SK-N-SH (cell line): Measurements from ENCODE around the gene PCNA. TPM values are rescaled to one million over a fixed set of nuclear protein-coding genes. Genes with fewer than 3 reads are reported as not detected.

Experiments used
- CTCF ChIA-PET: fragments of 300-600, 350-600 bp; formaldehyde crosslinking; extraction: SDS; loops from one replicate; lab custom pipeline; 2021; lab: Yijun Ruan, JAX
- POLR2A ChIA-PET: fragments of 350-600 bp; sonication (Branson Sonifier 250); formaldehyde crosslinking; extraction: SDS; loops from one replicate; lab custom pipeline; 2020; ENCODE audit warnings: antibody characterized with exemption, inconsistent platforms; lab: Yijun Ruan, JAX
- DNase-seq: peaks from one replicate; pipeline ENCODE4 v3.0.0; 2012
- H2AFZ ChIP-seq: fragments of 200-600 bp; sonication (generic); 2 replicates; pipeline ENCODE4 v1.8.1; 2016; ENCODE audit warnings: antibody characterized with exemption, mild to moderate bottlenecking, low read depth
- H3F3A ChIP-seq: fragments of 200-600 bp; sonication (generic); replicated peaks from 2 replicates; pipeline ENCODE3; 2016; ENCODE audit warnings: antibody characterized with exemption, mild to moderate bottlenecking; ENCODE audit not compliant: insufficient read depth
- H3K27ac ChIP-seq, 2 experiments: fragments of 200-500 bp in 1 of 2; fragments of 200-600 bp in 1 of 2; sonication (Bioruptor generic) in 1 of 2; sonication (generic), shearing (Covaris generic) in 1 of 2; 2 replicates each; pipeline versions ENCODE4 v1.5.1 to v1.6.1; 2014 to 2016; ENCODE audit warnings: low read depth in 2 of 2, inconsistent platforms in 1 of 2, low read length in 1 of 2, mild to moderate bottlenecking in 1 of 2, mixed read lengths in 1 of 2
- H3K27me3 ChIP-seq: fragments of 200-600 bp; sonication (generic), shearing (Covaris generic); 2 replicates; pipeline ENCODE4 v1.6.1; 2016; ENCODE audit warnings: mixed run types; ENCODE audit not compliant: insufficient read depth
- H3K36me3 ChIP-seq, 2 experiments: fragments of 200-500 bp in 1 of 2; fragments of 200-600 bp in 1 of 2; sonication (Bioruptor generic) in 1 of 2; sonication (generic) in 1 of 2; replicated peaks in 1 of 2; 2 replicates each; pipeline versions ENCODE3 to v1.5.1; 2014 to 2016; ENCODE audit warnings: low read length in 1 of 2, mild to moderate bottlenecking in 1 of 2; ENCODE audit not compliant: insufficient read depth in 2 of 2, control insufficient read depth in 1 of 2
- H3K4me1 ChIP-seq, 2 experiments: fragments of 200-500 bp in 1 of 2; fragments of 200-600 bp in 1 of 2; sonication (Bioruptor generic) in 1 of 2; sonication (generic), shearing (Covaris generic) in 1 of 2; 2 replicates each; pipeline versions ENCODE4 v1.5.1 to v1.6.1; 2014 to 2016; ENCODE audit warnings: low read depth in 1 of 2, low read length in 1 of 2, mixed run types in 1 of 2; ENCODE audit not compliant: insufficient read depth in 2 of 2, control insufficient read depth in 1 of 2
- H3K4me2 ChIP-seq: fragments of 200-600 bp; sonication (generic), shearing (Covaris generic); 2 replicates; pipeline ENCODE4 v1.6.1; 2017; ENCODE audit warnings: mixed run types
- H3K4me3 ChIP-seq, 2 experiments: fragments of 200-500 bp in 1 of 2; fragments of 200-600 bp in 1 of 2; sonication (Bioruptor generic) in 1 of 2; sonication (generic), shearing (Covaris generic) in 1 of 2; 2 replicates each; pipeline versions ENCODE4 v1.5.1 to v1.8.1; 2014 to 2016; ENCODE audit warnings: low read depth in 2 of 2, inconsistent platforms in 1 of 2, low read length in 1 of 2, mild to moderate bottlenecking in 1 of 2, mixed read lengths in 1 of 2, moderate library complexity in 1 of 2
- H3K79me2 ChIP-seq: fragments of 200-600 bp; sonication (generic); 2 replicates; pipeline ENCODE4 v1.8.1; 2017; ENCODE audit warnings: mild to moderate bottlenecking; ENCODE audit not compliant: insufficient read depth
- H3K9ac ChIP-seq: fragments of 200-600 bp; sonication (generic); 2 replicates; pipeline ENCODE4 v1.6.1; 2017; ENCODE audit warnings: mixed run types
- H3K9me2 ChIP-seq: fragments of 200-600 bp; sonication (generic); 2 replicates; pipeline ENCODE4 v1.6.1; 2017; ENCODE audit warnings: mixed run types
- H3K9me3 ChIP-seq: fragments of 200-600 bp; sonication (generic); 2 replicates; pipeline ENCODE4 v1.6.1; 2017; ENCODE audit warnings: mixed run types, mild to moderate bottlenecking, moderate library complexity
- H4K20me1 ChIP-seq: fragments of 200-600 bp; sonication (generic); 2 replicates; pipeline ENCODE4 v1.6.1; 2017; ENCODE audit warnings: mild to moderate bottlenecking, mixed run types; ENCODE audit not compliant: insufficient read depth
- MEF2A ChIP-seq: IDR thresholded peaks from 2 replicates; pipeline ENCODE4 v1.4.0; 2012; ENCODE audit warnings: low read depth, borderline replicate concordance
- NFIC ChIP-seq: IDR thresholded peaks from 2 replicates; pipeline ENCODE4 v1.4.0; 2012; ENCODE audit warnings: borderline replicate concordance
- POLR2AphosphoS5 ChIP-seq: IDR thresholded peaks from 2 replicates; pipeline ENCODE4 v1.6.1; 2012; ENCODE audit warnings: low read depth, low read length
- RCOR1 ChIP-seq: fragments of 150-350 bp; IDR thresholded peaks from 2 replicates; pipeline ENCODE4 v1.6.1; 2017; ENCODE audit warnings: antibody characterized with exemption, low read length
- RFX5 ChIP-seq: IDR thresholded peaks from 2 replicates; pipeline ENCODE4 v1.6.1; 2012; ENCODE audit warnings: mild to moderate bottlenecking, improper control_type of control experiment, low read length
- WGBS: methylation state at CpG from one replicate; pipeline ENCODE4 v1.1.6; 2017; ENCODE audit warnings: low lambda C conversion rate; 5-methylcytosine and 5-hydroxymethylcytosine counted together
- polyA plus RNA-seq, 3 experiments: library from polyadenylated mRNA; depleted of rRNA; stranded (reverse); fragments of >200 nt; gene quantifications; 2 replicates each; pipeline ENCODE4 v1.2.3, GENCODE V29; 2012
- TF ChIP-seq, protein P1 (sequence below): fragments of 150-350 bp; IDR thresholded peaks from 2 replicates; pipeline ENCODE4 v1.6.1; 2016; ENCODE audit warnings: mild to moderate bottlenecking, low read depth, low read length
- TF ChIP-seq, protein P2 (sequence below): IDR thresholded peaks from 2 replicates; pipeline ENCODE4 v1.6.1; 2012; ENCODE audit warnings: mild to moderate bottlenecking, low read depth, low read length, moderate library complexity

PCNA gene
- polyA plus RNA-seq, 1 of the 3 experiments (the other 2 are of a cell fraction) = 185 TPM

DNA sequence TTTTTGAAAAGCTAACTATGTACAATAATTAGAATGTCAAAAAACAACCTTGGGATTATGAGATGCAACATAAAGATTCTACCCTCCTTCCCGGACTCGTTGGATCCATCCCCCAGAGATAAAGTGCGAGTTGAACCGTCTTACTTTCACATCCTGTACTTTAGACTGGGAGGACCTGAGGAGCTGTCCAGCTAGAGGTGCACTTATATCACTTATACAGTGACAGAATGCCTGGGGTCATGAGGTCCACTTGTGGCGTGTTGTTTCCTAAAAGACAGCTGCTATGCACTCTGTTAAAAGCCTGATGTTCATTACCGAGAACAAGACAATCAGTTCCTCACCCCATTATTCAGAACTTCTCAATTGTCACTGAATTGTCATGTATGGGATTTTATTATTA is 9.1 kb upstream of the PCNA start:
- Histone ChIP-seq H4K20me1 (peaks cover 9% of the 10 kb centered on the region; the same call in 1 of the 2 replicates), H3K4me2 (peak overlapping the region; percentile 74; the same call in 1 of the 2 replicates)

DNA sequence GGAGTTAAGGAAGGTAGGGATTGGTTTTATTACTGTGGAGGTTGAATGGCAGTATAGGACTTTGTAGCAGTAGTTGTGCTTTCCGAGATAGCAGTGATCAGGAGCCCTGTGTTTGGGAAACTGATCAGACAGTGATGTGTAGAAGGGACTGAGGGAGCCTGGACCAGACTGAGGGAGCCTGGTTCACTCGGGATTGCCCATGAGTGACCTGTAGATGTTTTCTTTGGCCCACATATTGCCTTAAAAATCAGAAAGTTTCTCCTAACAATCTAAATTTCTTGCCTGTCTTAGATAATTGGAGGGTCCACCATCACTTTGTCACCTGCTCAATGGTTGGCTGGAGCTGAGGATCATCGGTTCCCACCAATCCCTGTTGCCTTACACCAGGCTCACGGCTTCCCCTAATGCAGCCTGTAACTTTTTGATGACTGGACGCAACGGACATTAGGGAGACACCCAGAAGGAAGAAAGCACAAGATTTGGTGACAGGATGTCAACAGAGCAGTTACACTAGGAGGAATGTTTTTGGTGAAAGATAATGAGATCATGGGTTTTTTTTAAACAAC is 8.2 kb upstream of the PCNA start:
- TF ChIP-seq NFIC (no peak), RFX5 (0 out of 2 replicates have a peak, but pooled peaks have one; percentile 5)
- TF ChIP-seq, all 33 proteins: peak for 1
- DNase-seq = peak; percentile 20
- Histone ChIP-seq H4K20me1 (peaks cover 8% of the 10 kb centered on the region; the same call in 1 of the 2 replicates), H3K9me2 (no peaks in the 10 kb centered on the region), H3K9me3 (no peaks in the 10 kb centered on the region), H2AFZ (no peak overlapping the region), H3K27ac (peak overlapping the region in 1 of 2 experiments; percentile 80; a peak in 2 of 4 replicates), H3K79me2 (peaks cover 59% of the 10 kb centered on the region), H3K4me2 (peak overlapping the region; percentile 74), H3K27me3 (no peaks in the 10 kb centered on the region), H3K4me3 (peak overlapping the region; percentile 78 to 79), H3K9ac (peak overlapping the region; percentile 83), H3K4me1 (peaks cover 4 to 7% of the 10 kb centered on the region in 2 experiments; a peak in 2 of 4 replicates), H3F3A (peaks cover 3% of the 10 kb centered on the region), H3K36me3 (no peaks in the 10 kb centered on the region)
- ChIA-PET CTCF (interaction anchor here (0.5 to 4.8 kb wide), 8 partner anchors 8 to 321 kb away, joined by 3 to 115 read pairs (median 5); partner anchors contain the start of gene PCNA), POLR2A (no interaction called here)
- WGBS = 49% methylated on average over 6 of the region's 6 CpGs

More for the DNA sequence above, 9.1 kb upstream of the PCNA start:
- no peak for DNase-seq
- H3K4me1 ChIP-seq = peaks cover 4 to 7% of the 10 kb centered on the region in 2 experiments; a peak in 2 of 4 replicates
- H2AFZ ChIP-seq = no peak overlapping the region
- TF ChIP-seq NFIC (no peak), POLR2AphosphoS5 (no peak), RCOR1 (no peak), MEF2A (no peak)
- TF ChIP-seq, protein P1, sequence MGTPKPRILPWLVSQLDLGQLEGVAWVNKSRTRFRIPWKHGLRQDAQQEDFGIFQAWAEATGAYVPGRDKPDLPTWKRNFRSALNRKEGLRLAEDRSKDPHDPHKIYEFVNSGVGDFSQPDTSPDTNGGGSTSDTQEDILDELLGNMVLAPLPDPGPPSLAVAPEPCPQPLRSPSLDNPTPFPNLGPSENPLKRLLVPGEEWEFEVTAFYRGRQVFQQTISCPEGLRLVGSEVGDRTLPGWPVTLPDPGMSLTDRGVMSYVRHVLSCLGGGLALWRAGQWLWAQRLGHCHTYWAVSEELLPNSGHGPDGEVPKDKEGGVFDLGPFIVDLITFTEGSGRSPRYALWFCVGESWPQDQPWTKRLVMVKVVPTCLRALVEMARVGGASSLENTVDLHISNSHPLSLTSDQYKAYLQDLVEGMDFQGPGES = no peak
- TF ChIP-seq, protein P2, sequence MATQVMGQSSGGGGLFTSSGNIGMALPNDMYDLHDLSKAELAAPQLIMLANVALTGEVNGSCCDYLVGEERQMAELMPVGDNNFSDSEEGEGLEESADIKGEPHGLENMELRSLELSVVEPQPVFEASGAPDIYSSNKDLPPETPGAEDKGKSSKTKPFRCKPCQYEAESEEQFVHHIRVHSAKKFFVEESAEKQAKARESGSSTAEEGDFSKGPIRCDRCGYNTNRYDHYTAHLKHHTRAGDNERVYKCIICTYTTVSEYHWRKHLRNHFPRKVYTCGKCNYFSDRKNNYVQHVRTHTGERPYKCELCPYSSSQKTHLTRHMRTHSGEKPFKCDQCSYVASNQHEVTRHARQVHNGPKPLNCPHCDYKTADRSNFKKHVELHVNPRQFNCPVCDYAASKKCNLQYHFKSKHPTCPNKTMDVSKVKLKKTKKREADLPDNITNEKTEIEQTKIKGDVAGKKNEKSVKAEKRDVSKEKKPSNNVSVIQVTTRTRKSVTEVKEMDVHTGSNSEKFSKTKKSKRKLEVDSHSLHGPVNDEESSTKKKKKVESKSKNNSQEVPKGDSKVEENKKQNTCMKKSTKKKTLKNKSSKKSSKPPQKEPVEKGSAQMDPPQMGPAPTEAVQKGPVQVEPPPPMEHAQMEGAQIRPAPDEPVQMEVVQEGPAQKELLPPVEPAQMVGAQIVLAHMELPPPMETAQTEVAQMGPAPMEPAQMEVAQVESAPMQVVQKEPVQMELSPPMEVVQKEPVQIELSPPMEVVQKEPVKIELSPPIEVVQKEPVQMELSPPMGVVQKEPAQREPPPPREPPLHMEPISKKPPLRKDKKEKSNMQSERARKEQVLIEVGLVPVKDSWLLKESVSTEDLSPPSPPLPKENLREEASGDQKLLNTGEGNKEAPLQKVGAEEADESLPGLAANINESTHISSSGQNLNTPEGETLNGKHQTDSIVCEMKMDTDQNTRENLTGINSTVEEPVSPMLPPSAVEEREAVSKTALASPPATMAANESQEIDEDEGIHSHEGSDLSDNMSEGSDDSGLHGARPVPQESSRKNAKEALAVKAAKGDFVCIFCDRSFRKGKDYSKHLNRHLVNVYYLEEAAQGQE = peak; percentile 84; the same call in 1 of the 2 replicates
- no peak overlapping the region for H3K27ac ChIP-seq
- ChIA-PET CTCF (interaction anchor here (0.6 to 4.8 kb wide), 2 partner anchors 9 to 65 kb away, joined by 3 to 115 read pairs; partner anchors contain the start of gene PCNA), POLR2A (no interaction called here)
- H3K79me2 ChIP-seq = peaks cover 68% of the 10 kb centered on the region
- no peaks in the 10 kb centered on the region for H3K9me2 ChIP-seq
- no peaks in the 10 kb centered on the region for H3K27me3 ChIP-seq
- no peak overlapping the region for H3K4me3 ChIP-seq
- WGBS = 97% methylated on average over 6 of the region's 6 CpGs
- H3F3A ChIP-seq = peaks cover 3% of the 10 kb centered on the region
- no peaks in the 10 kb centered on the region for H3K36me3 ChIP-seq
- no peaks in the 10 kb centered on the region for H3K9me3 ChIP-seq
- no peak overlapping the region for H3K9ac ChIP-seq
